CD14-positive monocyte (primary cell): ENCODE data around the gene ALAS2. TPM values are rescaled to one million over a fixed set of nuclear protein-coding genes. Genes with fewer than 3 reads are reported as not detected.

Source experiments
- DNase-seq, 3 donors: peaks; one replicate each; pipeline ENCODE4 v3.0.0-alpha.2; 2011 to 2022
- H2AFZ ChIP-seq: 2 replicates; pipeline ENCODE4 v1.6.0; 2012; ENCODE audit warnings: mild to moderate bottlenecking, low read depth, low read length, inconsistent platforms; ENCODE audit not compliant: insufficient read depth, poor library complexity, severe bottlenecking
- H3K27ac ChIP-seq, 2 donors: 1 replicate in 1 of 2; 2 replicates in 1 of 2; pipeline ENCODE4 v1.5.1; 2012 to 2013; ENCODE audit warnings: low read length in 2 of 2, control low read depth in 1 of 2, inconsistent platforms in 1 of 2, low read depth in 1 of 2, mild to moderate bottlenecking in 1 of 2
- H3K27me3 ChIP-seq, 2 donors: one replicate each; pipeline versions ENCODE4 v1.6.0 to v1.6.1; 2011 to 2013; ENCODE audit warnings: low read length in 2 of 2; ENCODE audit not compliant: control insufficient read depth in 2 of 2, insufficient read depth in 2 of 2
- H3K36me3 ChIP-seq, 2 donors: replicated peaks in 1 of 2; 1 replicate in 1 of 2; 2 replicates in 1 of 2; pipeline versions ENCODE4 v1.5.1 to v1.6.1; 2012 to 2013; ENCODE audit warnings: low read length in 2 of 2, control low read depth in 1 of 2, inconsistent platforms in 1 of 2, mild to moderate bottlenecking in 1 of 2; ENCODE audit not compliant: insufficient read depth in 2 of 2, control insufficient read depth in 1 of 2
- H3K4me1 ChIP-seq, 2 donors: 1 replicate in 1 of 2; 2 replicates in 1 of 2; pipeline versions ENCODE4 v1.5.1 to v1.6.1; 2012 to 2013; ENCODE audit warnings: low read length in 2 of 2, control low read depth in 1 of 2, inconsistent platforms in 1 of 2, mild to moderate bottlenecking in 1 of 2, moderate library complexity in 1 of 2; ENCODE audit not compliant: insufficient read depth in 2 of 2, control insufficient read depth in 1 of 2
- H3K4me2 ChIP-seq: replicated peaks from 2 replicates; pipeline ENCODE3; 2012; ENCODE audit warnings: low read length, moderate library complexity, mild to moderate bottlenecking; ENCODE audit not compliant: poor library complexity, severe bottlenecking; ENCODE audit errors: extremely low read depth
- H3K4me3 ChIP-seq, 3 experiments: fragments of 200-600 bp in 1 of 3; sonication (generic) in 1 of 3; replicated peaks in 1 of 3; 1 replicate in 2 of 3; 2 replicates in 1 of 3; pipeline ENCODE4 v1.5.1; 2011 to 2013; ENCODE audit warnings: low read length in 3 of 3, mild to moderate bottlenecking in 3 of 3, control low read depth in 2 of 3, low read depth in 2 of 3, inconsistent platforms in 1 of 3, moderate library complexity in 1 of 3
- H3K79me2 ChIP-seq: 2 replicates; pipeline ENCODE4 v1.6.0; 2012; ENCODE audit warnings: mild to moderate bottlenecking, control low read depth, inconsistent platforms, low read length, moderate library complexity; ENCODE audit not compliant: insufficient read depth
- H3K9ac ChIP-seq: 2 replicates; pipeline ENCODE4 v1.6.0; 2017; ENCODE audit warnings: low read length, mild to moderate bottlenecking; ENCODE audit not compliant: insufficient read depth, poor library complexity, severe bottlenecking
- H3K9me3 ChIP-seq, 2 donors: replicated peaks in 1 of 2; 1 replicate in 1 of 2; 2 replicates in 1 of 2; pipeline versions ENCODE4 v1.5.1 to v1.6.1; 2012 to 2013; ENCODE audit warnings: low read length in 2 of 2, control low read depth in 1 of 2; ENCODE audit not compliant: control insufficient read depth in 1 of 2, insufficient read depth in 1 of 2
- H4K20me1 ChIP-seq: 2 replicates; pipeline ENCODE4 v1.6.0; 2012; ENCODE audit warnings: mild to moderate bottlenecking, low read length, control low read depth, moderate library complexity; ENCODE audit not compliant: insufficient read depth
- H3K27ac Mint-ChIP-seq, 7 donors: one replicate each; pipeline ENCODE4 v1.8.0; 2020; ENCODE audit warnings: mild to moderate bottlenecking in 7 of 7, mixed read lengths in 7 of 7, moderate library complexity in 6 of 7, inconsistent platforms in 2 of 7
- H3K27me3 Mint-ChIP-seq, 3 donors: one replicate each; pipeline ENCODE4 v1.8.0; 2021 to 2022; ENCODE audit warnings: low read depth in 3 of 3, mild to moderate bottlenecking in 3 of 3, mixed read lengths in 3 of 3, moderate library complexity in 3 of 3, inconsistent platforms in 1 of 3
- H3K36me3 Mint-ChIP-seq, 2 donors: one replicate each; pipeline ENCODE4 v1.8.0; 2020; ENCODE audit warnings: mixed read lengths in 2 of 2, inconsistent platforms in 1 of 2, mild to moderate bottlenecking in 1 of 2
- H3K4me1 Mint-ChIP-seq: one replicate; pipeline ENCODE4 v1.8.0; 2020; ENCODE audit warnings: mild to moderate bottlenecking, mixed read lengths
- H3K4me3 Mint-ChIP-seq, 2 donors: one replicate each; pipeline ENCODE4 v1.8.0; 2020; ENCODE audit warnings: mild to moderate bottlenecking in 2 of 2, mixed read lengths in 2 of 2, moderate library complexity in 1 of 2
- H3K9me3 Mint-ChIP-seq, 7 donors: one replicate each; pipeline ENCODE4 v1.8.0; 2020 to 2022; ENCODE audit warnings: mixed read lengths in 7 of 7, mild to moderate bottlenecking in 6 of 7, moderate library complexity in 6 of 7, inconsistent platforms in 2 of 7
- CTCF ChIP-seq: fragments of 200-600 bp; IDR thresholded peaks from one replicate; pipeline ENCODE4 v1.8.0; 2022; ENCODE audit warnings: antibody characterized with exemption, mild to moderate bottlenecking
- WGBS: methylation state at CpG from one replicate; pipeline ENCODE4 v1.1.5; 2013; ENCODE audit warnings: missing lambda C conversion rate; ENCODE audit not compliant: insufficient coverage; 5-methylcytosine and 5-hydroxymethylcytosine counted together
- intact Hi-C, 2 donors: fragments of 100-400 bp; cut with micrococcal nuclease; formaldehyde crosslinking; loops; one replicate each; pipeline versions ENCODE4 v1.15.0 to v1.15.1; 2023
- polyA plus RNA-seq, 3 donors: library from polyadenylated mRNA; depleted of rRNA in 1 of 3; unstranded in 2 of 3; stranded (reverse) in 1 of 3; fragments of 300-500 nt in 2 of 3; fragments of >200 nt in 1 of 3; fragmentation: Illumina TruSeq in 2 of 3; gene quantifications; 1 replicate in 2 of 3; 2 replicates in 1 of 3; pipeline ENCODE4 v1.2.3, GENCODE V29; 2012 to 2021

The ALAS2 gene
- polyA plus RNA-seq, 3 donors, result 1.1 TPM; not detected in 2

GRCh38 chrX:54978448-54978847 is 52.3 kb downstream of the ALAS2 start:
- H3K27ac ChIP-seq, result no peak overlapping the region
- intact Hi-C loops, result no loop called here
- DNase-seq, result no peak

GRCh38 chrX:54977387-54977786 is 53.4 kb downstream of the ALAS2 start:
- no peak overlapping the region for H3K27ac Mint-ChIP-seq
- no peak for DNase-seq
- Histone ChIP-seq H3K27me3 (no peaks in the 10 kb centered on the region), H3K27ac (no peak overlapping the region), H3K36me3 (no peaks in the 10 kb centered on the region), H2AFZ (no peak overlapping the region), H3K79me2 (no peaks in the 10 kb centered on the region), H3K4me1 (no peaks in the 10 kb centered on the region), H3K9me3 (no peaks in the 10 kb centered on the region), H3K4me2 (no peak overlapping the region), H3K4me3 (no peak overlapping the region), H4K20me1 (no peaks in the 10 kb centered on the region), H3K9ac (no peak overlapping the region)
- no peaks in the 10 kb centered on the region for H3K36me3 Mint-ChIP-seq
- intact Hi-C loops, result no loop called here
- H3K27me3 Mint-ChIP-seq, result peaks cover 2 to 5% (median 2%) of the 10 kb centered on the region in 3 donors
- H3K9me3 Mint-ChIP-seq, result peaks cover 0 to 6% (median 2%) of the 10 kb centered on the region in 7 donors
- no CpG with 5 or more reads among the region's 4 CpGs for WGBS
- H3K4me3 Mint-ChIP-seq, result no peak overlapping the region
- TF ChIP-seq CTCF, result no peak
- no peaks in the 10 kb centered on the region for H3K4me1 Mint-ChIP-seq

More at GRCh38 chrX:54978448-54978847, 52.3 kb downstream of the ALAS2 start:
- H3K79me2 ChIP-seq, result no peaks in the 10 kb centered on the region
- H2AFZ ChIP-seq, result no peak overlapping the region
- no peaks in the 10 kb centered on the region for H3K36me3 ChIP-seq
- H3K27me3 Mint-ChIP-seq, result peaks cover 2 to 5% (median 3%) of the 10 kb centered on the region in 3 donors
- H3K27me3 ChIP-seq, result no peaks in the 10 kb centered on the region
- no peak overlapping the region for H3K9ac ChIP-seq
- H3K4me1 ChIP-seq, result no peaks in the 10 kb centered on the region
- H3K36me3 Mint-ChIP-seq, result no peaks in the 10 kb centered on the region
- no peaks in the 10 kb centered on the region for H3K4me1 Mint-ChIP-seq
- no peak overlapping the region for H3K4me3 Mint-ChIP-seq
- H3K9me3 Mint-ChIP-seq, result peaks cover 0 to 6% (median 2%) of the 10 kb centered on the region in 7 donors
- no peak for TF ChIP-seq CTCF
- H3K4me2 ChIP-seq, result no peak overlapping the region
- H4K20me1 ChIP-seq, result no peaks in the 10 kb centered on the region
- no peak overlapping the region for H3K27ac Mint-ChIP-seq
- no peaks in the 10 kb centered on the region for H3K9me3 ChIP-seq
- no peak overlapping the region for H3K4me3 ChIP-seq
